HG03060 (cell line): ENCODE data around the gene TRPM8.
"Not testable (repeated sequence)": the region's sequence is repeated elsewhere in the genome, so short reads cannot be mapped to it uniquely, and the experiment has no call there.

Source experiments
- ATAC-seq: cut with Tn5 transposase; IDR thresholded peaks from one replicate; pipeline ENCODE4 v1.9.1; 2021; ENCODE audit warnings: low read depth, moderate number of reproducible peaks; ENCODE audit not compliant: unreplicated experiment

Gene TRPM8

DNA sequence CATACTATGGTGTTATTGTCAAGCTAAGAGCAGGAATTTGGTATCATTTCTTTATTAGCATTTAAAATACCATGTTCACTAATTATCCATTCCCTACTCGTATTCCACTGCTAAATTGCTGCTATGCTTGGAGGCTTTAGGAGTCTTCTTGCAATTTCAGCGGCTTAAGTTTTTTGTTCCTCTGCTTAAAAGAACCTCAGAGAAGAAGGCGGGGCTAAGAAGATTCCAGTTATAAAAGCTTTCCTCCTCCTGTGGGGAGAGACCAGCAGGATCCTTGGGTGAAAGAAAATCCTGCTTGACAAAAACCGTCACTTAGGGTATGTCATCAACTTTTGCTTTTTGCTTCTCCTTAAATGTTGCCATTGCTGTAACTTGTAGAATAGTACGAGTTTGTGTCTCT, at the start of gene TRPM8:
Gene TRPM8 (plus strand): TSS at position 258 of the 400 bp plus-strand sequence. CDS start 9,165 bp downstream, outside the sequence.
- ATAC-seq, result no peak

DNA sequence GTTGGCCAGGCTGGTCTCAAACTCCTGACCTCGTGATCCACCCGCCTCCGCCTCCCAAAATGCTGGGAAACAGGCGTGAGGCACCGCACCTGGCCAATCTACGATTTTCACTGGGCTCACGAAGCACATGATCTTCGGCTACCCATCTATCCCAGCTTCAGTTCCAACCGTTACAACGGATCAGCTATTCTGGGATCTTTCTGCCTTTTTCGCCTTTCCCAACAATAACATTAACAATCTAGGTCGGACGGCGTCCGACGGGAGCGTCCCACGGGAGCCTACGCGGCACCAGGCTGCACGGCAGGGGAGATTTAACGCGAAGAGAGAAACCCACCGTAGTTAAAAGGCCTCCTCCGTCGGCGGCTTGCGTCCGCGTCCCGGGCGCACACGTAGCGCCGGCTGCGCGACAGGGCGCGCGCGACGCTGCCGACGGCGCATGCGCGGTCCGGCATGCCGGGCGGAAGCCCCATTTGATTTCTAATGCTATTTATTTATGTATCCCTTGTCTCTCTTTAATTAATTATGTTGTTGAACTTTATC, 49.1 kb upstream of the TRPM8 start, which contains the start of gene MSL3B:
Gene MSL3B (minus strand): TSS at position 394 of the 540 bp plus-strand sequence.
- no peak for ATAC-seq

DNA sequence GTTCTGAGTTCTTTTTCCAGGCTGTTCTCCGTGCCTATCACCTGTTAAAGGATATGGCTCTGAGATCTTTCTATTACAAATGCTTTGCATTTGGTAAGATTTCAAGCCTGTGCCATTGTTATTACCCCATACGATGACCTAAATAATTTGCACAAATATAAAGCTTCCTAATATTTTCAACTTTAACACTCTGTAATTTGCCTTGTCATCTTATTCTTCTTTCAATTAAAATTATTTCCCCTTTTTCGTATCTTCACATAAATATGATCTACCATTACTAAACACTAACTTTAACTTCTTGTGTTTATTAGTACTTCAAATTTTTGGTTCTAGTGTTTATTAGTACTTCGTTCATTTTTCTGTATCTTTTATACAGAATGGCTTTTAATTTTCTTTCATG, 45.7 kb upstream of the TRPM8 start:
- no peak for ATAC-seq

DNA sequence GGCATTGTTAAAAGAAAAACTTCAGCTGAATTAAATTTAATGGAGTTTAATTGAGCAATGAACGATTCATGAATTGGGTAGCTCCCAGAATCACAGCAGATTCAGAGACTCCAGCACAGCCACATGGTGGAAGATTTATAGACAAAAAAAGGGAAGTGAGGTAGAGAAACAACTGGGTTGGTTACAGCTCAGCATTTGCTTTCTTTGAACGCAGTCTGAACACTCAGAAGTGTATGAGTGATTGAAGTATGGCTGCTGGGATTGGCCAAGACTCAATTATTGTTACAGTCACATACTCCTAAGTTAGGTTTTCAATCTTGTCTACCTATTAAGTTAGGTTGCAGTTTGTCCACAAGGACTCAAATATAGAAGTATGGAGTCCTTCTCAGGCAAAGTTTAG, 45.0 kb upstream of the TRPM8 start:
- not testable (repeated sequence) for ATAC-seq

DNA sequence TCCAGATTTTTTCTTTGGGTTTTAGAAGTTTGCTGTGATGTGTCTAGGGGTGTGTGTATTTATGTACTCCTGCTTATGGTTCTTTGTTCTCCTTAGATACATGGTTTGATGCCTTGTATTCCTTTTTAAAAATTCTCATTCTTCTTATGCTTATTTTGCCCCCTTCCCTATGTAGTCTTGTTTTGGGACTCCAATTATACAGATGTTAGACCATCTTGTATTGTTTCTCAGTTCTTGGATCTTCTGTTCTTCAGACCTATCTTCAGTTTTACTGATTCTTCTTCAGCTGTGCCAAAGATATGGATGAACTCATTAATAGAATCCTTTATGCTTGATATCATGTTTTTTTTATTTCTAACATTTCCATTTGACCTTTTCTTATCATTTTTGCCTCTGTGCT, 34.8 kb upstream of the TRPM8 start:
- no peak for ATAC-seq

DNA sequence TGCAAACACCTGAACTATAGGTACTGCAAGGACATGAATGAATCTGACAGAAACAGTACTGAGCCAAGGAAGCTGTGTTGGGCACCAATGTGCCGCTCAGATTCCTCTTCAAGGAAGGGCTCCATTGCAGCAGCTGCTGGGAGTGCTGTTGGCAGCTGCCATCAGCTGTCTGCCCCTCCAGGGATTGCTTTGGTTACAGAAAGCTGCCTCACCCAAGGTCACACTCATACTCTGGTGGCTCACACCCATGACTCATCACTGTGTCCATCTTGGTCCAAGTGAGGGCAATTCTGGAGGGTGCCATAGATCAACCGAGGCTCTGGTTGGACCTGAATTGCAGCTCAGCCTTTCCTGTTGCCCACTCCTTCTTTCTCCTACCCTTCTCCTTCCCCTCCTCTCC, 24.4 kb upstream of the TRPM8 start:
- ATAC-seq, result no peak

DNA sequence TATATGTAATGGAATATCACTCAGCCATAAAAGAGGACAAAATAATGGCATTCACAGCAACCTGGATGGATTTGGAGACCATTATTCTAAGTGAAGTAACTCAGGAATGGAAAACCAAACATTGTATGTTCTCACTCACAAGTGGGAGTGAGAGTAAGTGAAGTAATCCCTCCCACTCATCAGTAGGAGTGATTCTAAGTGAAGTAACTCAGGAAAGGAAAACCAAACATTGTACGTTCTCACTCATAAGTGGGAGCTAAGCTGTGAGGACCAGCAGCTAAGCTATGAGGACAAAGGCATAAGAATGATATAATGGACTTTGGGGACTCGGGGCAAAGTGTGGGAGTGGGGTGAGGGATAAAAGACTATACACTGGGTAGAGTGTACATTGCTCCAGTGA, 20.9 kb upstream of the TRPM8 start:
- ATAC-seq, result not testable (repeated sequence)

DNA sequence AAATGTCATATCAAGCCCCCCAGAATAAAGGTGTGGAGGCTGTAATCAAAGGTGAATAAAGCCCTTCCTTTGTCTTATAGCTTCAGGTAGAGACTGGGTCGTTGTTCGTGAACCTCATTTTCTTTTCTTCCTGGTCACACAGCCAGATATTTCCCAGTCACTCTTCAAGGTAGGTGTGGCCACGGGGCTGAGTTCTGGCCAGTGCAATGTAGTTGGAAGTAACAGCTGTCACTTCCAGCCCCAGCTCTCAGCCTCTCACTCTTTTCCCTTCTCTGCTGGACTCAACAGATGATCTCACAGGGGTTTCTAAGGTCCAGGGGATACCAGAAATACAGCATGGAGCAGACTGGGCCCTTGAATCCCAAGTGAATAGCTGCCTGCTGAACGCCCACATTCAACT, 15.8 kb upstream of the TRPM8 start:
- no peak for ATAC-seq

DNA sequence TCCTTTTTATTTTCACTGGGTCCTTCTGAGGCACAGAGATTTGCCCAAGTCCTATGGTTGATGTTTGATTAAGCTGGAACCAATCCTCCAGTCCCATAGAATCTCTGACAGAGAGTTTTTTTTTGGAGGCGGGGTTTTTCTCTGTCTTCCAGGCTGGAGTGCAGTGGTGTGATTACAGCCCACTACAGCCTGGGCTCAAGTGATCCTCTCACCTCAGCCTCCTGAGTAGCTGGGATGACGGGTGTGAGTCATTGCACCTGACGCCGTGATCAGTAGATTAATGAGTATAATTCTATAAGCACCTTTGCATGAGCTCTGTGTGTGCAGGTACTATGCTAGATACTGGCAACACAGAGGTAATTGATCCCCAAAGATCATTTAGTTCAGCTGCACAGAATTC, 15.3 kb upstream of the TRPM8 start:
- no peak for ATAC-seq

DNA sequence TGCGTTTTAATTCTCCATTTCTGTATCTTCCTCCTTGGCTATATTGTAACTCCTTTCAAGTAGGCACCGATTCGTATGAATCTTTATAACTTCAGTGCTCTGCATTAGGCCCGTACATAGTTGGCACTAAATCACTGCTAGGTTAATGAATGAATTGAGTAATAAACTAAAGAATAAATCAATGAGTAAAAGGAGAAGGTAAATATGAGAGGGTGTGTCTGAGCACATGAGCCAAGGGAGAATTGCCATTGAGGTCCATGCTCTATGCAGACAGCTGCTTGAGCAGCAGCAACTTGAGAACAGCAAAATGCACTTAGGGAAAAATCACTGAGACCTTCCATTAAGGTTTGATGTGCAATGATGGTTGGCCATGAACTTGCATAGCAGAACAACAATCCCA, 11.2 kb upstream of the TRPM8 start:
- no peak for ATAC-seq

DNA sequence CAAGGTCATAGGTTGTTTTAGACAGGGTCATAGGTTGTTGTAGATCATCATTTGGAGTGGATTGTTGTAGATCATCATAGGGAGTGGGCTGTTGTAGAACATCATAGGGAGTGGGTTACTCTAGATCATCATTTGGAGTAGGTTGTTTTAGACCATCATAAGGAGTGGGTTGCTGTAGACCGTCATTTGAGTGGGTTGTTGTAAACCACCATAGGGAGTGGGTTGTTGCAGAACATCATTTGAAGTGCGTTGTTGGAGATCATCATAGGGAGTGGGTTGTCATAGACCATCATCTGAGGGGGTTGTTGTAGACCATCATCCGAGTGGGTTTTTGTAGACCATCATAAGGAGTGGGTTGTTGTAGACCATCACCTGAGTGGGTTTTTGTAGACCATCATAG, 9.5 kb upstream of the TRPM8 start:
- no peak for ATAC-seq

DNA sequence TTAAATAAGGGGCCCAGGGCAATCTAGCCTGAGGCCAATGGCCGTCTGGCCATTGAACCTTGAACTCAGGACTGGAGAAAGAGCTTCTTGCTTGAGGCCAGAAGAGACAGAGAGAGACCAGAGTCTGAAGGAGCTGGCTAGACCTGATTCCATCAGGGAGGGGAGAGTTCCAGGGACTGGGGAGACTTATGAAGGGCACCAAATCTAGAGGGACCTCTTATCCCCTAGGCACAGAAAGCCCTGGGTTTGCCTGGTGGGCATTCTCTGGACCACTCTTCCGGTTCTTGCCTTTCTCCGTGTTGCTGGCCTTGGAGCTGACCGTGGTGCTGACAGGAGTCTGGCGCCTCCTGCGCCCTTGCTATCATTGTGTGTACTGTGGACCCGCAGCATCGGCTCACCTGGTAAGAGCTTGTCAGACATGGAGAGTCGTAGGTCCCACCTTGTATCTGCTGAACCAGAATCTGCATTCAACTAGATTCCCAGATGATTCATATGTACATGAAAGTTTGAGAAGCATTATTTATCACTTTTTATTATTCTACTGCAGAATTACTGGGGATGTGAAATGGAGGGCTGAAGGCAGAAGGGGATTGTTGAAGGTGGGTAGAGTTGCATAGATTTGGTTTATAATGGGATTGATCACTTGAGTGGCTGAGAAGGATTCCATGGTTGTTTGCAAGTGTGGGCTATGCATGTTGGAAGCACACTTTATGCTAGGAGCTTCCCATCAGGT, 4.3 kb upstream of the TRPM8 start:
- ATAC-seq, result no peak

DNA sequence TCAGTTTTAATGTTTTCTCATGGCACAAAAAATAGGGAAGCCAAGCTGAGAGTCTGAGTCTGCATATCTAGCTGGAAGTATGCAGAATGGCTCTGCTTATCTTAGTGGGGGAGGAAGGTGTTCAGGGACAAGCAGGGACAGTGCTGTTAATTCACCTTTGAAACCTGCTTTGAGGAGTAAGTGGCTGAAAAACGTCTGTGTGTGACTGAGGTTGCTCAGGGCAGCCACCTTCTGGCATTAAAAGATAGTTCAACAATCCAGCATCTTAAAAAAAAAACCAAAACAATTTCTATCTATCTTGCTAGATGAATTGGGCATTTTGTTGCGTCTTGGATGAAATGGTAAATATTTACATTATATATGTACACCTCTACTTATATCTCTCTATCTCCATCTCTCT, 2.0 kb upstream of the TRPM8 start:
- ATAC-seq, result no peak

DNA sequence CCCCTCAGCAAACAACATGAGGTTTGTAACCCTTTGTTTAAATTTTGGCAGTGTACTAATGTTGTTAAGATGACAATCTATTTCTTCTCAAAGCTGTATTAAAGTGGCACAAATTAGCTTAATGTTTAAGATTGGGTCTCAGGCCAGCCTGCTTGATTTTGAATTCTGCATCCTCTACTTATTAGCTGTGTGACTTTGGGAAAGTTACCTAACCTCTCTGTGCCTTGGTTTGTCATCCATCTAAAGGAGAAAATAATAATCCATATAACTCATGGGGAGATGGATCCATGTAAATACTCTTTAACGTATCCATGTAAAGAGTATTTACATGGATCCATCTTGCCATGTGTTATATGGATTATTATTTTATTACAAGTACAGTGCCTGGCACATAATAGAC, 2.1 kb downstream of the TRPM8 start:
- no peak for ATAC-seq

DNA sequence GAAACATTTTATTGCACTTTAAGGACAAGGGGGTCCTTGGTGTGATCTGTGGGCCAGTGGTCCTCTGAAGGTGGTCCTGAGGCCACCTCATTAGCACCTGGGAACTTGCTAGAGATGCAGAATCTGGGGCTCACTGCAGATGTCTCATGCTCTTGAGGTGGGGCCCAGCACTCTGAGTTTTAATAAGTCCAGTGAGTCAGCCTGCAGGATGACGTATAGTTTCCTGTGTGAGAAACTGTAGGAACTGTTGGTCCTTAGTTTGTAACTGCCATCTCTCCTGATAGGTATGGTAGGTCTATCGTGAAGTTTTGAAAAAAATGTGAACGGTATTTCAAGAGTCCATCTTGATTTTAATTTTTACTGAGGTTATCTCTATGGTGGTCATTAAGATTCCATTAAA, 2.8 kb downstream of the TRPM8 start:
- ATAC-seq, result no peak

DNA sequence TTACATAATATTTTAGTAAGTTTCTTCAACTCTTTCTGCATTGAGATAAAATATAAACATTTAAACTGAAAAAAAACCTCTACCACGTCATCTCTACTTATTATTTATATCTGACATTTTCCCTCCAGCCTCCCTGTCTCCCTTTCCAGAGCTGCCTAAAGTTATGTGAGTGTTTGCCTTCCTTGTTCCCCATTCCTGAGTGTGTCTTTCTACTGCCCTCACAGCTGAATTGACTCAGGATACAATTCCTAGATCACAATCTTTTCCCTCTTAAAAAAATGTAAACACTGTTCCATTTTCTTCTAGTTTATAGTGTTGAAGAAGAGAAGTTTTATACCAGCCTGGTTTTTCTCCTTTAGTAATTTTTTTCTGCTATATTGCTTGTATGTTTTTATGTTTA, 5.3 kb downstream of the TRPM8 start:
- no peak for ATAC-seq

DNA sequence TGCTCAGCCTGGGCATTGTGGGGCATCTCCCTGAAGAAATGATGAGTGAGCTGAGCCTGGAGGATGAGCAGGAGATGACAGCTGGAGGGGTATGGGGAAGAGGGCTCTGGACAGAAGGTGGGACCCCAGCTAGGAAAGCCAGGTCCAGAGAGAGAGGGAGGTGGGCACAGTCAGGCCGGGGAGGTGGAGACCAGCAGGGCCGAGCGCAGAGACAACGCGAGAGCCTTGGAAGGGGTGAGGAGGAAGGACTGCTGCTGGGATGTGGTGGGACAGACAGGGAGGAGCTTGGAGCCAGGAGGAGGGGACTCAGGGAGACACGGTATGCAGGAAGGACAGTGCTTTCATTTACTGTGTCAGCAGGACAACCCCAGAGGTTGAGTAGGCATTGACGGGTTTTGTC, 8.2 kb downstream of the TRPM8 start:
- ATAC-seq, result no peak

DNA sequence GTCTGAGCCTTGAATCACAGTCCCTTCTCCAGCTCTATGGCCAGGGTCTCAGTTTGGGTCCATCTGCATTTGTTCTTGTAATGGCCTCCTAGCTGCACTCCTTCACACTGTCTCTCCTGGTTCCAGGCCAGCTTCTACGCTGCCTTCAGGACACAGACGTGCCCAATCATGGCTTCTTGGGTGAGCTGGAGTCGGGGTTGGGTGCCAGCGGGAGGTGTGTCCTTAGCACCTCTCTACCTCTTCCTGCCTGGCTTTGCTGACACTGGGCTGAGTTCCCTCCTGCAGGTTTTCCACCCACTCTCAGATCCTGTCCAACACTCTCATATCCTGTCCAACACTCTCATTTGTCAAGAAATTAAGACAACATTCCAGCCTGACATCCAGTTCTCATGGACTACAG, 9.6 kb downstream of the TRPM8 start:
- no peak for ATAC-seq

DNA sequence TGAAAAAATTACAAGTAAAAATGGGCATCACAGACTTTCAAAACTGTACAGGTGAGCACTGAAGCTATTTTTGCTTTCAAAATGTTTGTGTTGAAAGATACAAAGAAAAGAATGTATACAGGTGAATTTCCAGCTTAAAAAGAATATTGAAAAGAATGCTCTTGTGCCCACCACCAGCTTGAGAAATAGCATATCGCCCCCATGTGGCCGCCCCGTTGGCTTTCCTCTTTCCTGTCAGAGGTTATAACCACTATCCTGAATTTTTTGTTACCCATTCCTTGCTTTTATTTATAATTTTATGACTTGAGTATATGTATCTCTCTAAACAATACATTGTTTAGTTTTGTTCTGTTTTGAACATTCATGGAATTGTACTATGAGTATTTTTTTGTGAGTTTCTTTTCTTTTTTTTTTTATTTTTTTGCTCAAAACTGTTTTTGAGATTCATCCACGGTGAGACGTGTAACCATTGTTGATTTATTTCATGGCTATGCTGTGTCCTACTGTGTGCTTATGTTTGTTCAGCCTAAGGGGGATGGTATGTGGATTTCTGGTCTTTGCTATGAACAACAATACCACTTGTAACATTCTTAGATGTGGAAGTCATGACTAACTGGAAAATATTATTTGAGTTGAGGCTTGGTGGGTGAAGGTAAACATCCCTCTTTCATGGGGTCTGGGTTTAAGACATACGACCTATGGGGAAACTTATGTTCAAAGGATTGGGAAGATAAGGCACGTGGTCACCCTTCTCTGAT, 11.6 kb downstream of the TRPM8 start:
- ATAC-seq, result no peak

DNA sequence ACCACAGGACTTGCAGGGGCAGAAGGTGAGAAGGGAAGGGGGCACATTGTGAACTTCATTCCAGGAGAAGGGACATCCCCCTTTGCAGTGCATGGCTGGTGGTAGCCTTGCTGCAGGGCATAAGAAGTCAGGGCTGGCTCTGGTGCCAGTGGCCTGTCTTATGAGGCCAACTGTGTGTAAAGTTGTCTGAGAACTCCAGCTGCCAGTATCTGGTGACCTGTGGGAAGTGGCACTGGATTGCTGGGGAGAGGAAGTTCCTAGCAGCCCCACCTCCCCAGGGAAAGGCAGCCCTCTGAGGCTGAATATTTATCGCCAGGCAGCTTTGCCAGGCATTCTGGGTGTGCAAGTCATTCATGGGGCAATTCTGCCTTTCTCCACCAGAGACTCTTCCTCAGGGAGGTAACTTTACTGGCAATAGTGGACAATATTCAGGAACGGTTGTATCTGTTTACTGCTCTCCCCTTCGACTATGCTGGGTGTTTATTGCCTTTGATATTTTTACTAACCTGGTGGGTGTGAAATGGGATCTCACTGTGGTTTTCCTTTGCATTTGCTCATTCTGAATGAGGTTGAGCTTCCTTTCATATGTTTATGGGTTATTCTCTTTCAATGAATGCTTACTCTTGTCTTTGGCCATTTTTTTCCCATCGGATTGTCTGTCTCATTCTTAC, 12.3 kb downstream of the TRPM8 start:
- ATAC-seq, result no peak

DNA sequence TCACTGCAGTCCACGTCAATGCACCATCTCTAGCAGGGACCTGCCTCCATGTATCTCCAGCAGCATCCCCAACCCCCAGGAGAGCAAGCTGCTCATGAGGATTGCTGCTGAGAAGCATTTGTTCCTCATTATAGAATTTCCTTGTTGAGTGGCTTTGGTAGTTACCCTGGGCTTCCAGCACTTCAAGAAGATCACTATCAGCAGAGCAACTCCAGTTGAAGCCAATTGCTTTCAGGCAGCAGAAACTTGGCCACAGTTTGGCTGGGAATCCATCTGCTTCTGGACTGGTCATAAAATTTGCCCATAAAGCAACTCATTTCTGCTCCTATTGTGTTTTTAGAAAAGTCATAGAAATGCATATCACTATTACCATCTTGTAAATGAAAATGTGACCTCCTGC, 17.4 kb downstream of the TRPM8 start:
- no peak for ATAC-seq
